Thyroid gland (tissue), 4 donors: ENCODE data around the gene TAGLN. TPM values are rescaled to one million over a fixed set of nuclear protein-coding genes. Genes with fewer than 3 reads are reported as not detected.

Source experiments
- DNase-seq, 2 donors: peaks; one replicate each; pipeline ENCODE4 v3.0.0-alpha.2; 2019
- H3K27ac ChIP-seq, 3 donors: fragments of 200-600 bp; sonication (generic); 1 replicate in 2 of 3; 2 replicates in 1 of 3; pipeline ENCODE4 v1.5.1; 2016 to 2019; ENCODE audit warnings: mild to moderate bottlenecking in 1 of 3, moderate library complexity in 1 of 3
- H3K27me3 ChIP-seq: fragments of 200-600 bp; sonication (generic); one replicate; pipeline ENCODE4 v1.5.1; 2019
- H3K36me3 ChIP-seq, 2 donors: fragments of 200-600 bp; sonication (generic); one replicate each; pipeline ENCODE4 v1.5.1; 2016 to 2019
- H3K4me1 ChIP-seq, 2 donors: fragments of 200-600 bp; sonication (generic); one replicate each; pipeline ENCODE4 v1.5.1; 2017 to 2019
- H3K4me3 ChIP-seq, 3 donors: fragments of 200-600 bp; sonication (generic); replicated peaks in 1 of 3; 1 replicate in 2 of 3; 2 replicates in 1 of 3; pipeline ENCODE4 v1.5.1; 2016; ENCODE audit warnings: mild to moderate bottlenecking in 1 of 3
- H3K9me3 ChIP-seq: fragments of 200-600 bp; sonication (generic); one replicate; pipeline ENCODE4 v1.5.1; 2017
- POLR2A ChIP-seq, 2 donors: fragments of 450-650 bp; IDR thresholded peaks; one replicate each; pipeline ENCODE4 v1.6.1; 2017; ENCODE audit warnings: antibody characterized with exemption in 2 of 2, mild to moderate bottlenecking in 2 of 2, moderate library complexity in 1 of 2
- WGBS, 2 donors: methylation state at CpG; one replicate each; pipeline ENCODE4 v1.1.5; 2017; 5-methylcytosine and 5-hydroxymethylcytosine counted together
- intact Hi-C: fragments of 100-400 bp; cut with DNase I; formaldehyde crosslinking; loops from one replicate; pipeline ENCODE4 v1.15.1; 2023
- total RNA-seq, 4 donors: library from RNA; depleted of rRNA; stranded (reverse); fragments of >200 nt; gene quantifications; one replicate each; pipeline ENCODE4 v1.2.3, GENCODE V29; 2016
- TF ChIP-seq, protein P1 (sequence below), 6 experiments: fragments of 200-600 bp in 3 of 6; fragments of 450-650 bp in 3 of 6; sonication (generic) in 3 of 6; IDR thresholded peaks; one replicate each; pipeline ENCODE4 v1.5.1; 2016 to 2019; ENCODE audit warnings: antibody characterized with exemption in 6 of 6, mild to moderate bottlenecking in 2 of 6, inconsistent platforms in 1 of 6, moderate library complexity in 1 of 6

TAGLN gene
- total RNA-seq, 4 donors from 2014 or later: 155 to 407 (median 229) TPM

GRCh38 chr11:117210620-117211019, 11.4 kb downstream of the TAGLN start:
- H3K4me3 ChIP-seq: no peak overlapping the region
- intact Hi-C loops: no loop called here
- H3K36me3 ChIP-seq: peaks cover 8 to 13% of the 10 kb centered on the region in 2 donors
- 98 to 100% methylated on average over 3 of the region's 3 CpGs for WGBS, 2 donors
- H3K9me3 ChIP-seq: no peaks in the 10 kb centered on the region
- no peak overlapping the region for H3K27ac ChIP-seq
- no peak for DNase-seq
- no peaks in the 10 kb centered on the region for H3K27me3 ChIP-seq
- TF ChIP-seq, protein P1, sequence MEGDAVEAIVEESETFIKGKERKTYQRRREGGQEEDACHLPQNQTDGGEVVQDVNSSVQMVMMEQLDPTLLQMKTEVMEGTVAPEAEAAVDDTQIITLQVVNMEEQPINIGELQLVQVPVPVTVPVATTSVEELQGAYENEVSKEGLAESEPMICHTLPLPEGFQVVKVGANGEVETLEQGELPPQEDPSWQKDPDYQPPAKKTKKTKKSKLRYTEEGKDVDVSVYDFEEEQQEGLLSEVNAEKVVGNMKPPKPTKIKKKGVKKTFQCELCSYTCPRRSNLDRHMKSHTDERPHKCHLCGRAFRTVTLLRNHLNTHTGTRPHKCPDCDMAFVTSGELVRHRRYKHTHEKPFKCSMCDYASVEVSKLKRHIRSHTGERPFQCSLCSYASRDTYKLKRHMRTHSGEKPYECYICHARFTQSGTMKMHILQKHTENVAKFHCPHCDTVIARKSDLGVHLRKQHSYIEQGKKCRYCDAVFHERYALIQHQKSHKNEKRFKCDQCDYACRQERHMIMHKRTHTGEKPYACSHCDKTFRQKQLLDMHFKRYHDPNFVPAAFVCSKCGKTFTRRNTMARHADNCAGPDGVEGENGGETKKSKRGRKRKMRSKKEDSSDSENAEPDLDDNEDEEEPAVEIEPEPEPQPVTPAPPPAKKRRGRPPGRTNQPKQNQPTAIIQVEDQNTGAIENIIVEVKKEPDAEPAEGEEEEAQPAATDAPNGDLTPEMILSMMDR (IDR thresholded peaks at IDR 0.05): no peak
- no peak for TF ChIP-seq POLR2A (IDR thresholded peaks at IDR 0.05)
- H3K4me1 ChIP-seq: no peaks in the 10 kb centered on the region

- intact Hi-C loops: no loop called here
- Histone ChIP-seq H3K27me3 (no peaks in the 10 kb centered on the region), H3K4me3 (no peak overlapping the region), H3K9me3 (no peaks in the 10 kb centered on the region), H3K4me1 (no peaks in the 10 kb centered on the region), H3K36me3 (peaks cover 13 to 31% of the 10 kb centered on the region in 2 donors), H3K27ac (no peak overlapping the region)
- 96 to 97% methylated on average over 11 of the region's 11 CpGs for WGBS, 2 donors
- TF ChIP-seq POLR2A (IDR thresholded peaks at IDR 0.05): no peak
- TF ChIP-seq, protein P1 (IDR thresholded peaks at IDR 0.05): no peak
- no peak for DNase-seq
Observed at GRCh38 chr11:117212697-117213355, 13.7 kb downstream of the TAGLN start.

- Histone ChIP-seq H3K9me3 (no peaks in the 10 kb centered on the region), H3K27me3 (no peaks in the 10 kb centered on the region), H3K4me3 (no peak overlapping the region), H3K4me1 (peaks cover 0 to 8% of the 10 kb centered on the region in 2 donors), H3K27ac (no peak overlapping the region), H3K36me3 (peaks cover 20 to 43% of the 10 kb centered on the region in 2 donors)
- intact Hi-C loops: no loop called here
- no peak for DNase-seq
- TF ChIP-seq POLR2A (IDR thresholded peaks at IDR 0.05): no peak
- TF ChIP-seq, protein P1 (IDR thresholded peaks at IDR 0.05): no peak
- WGBS, 2 donors: 81 to 82% methylated on average over 7 of the region's 7 CpGs
Observed at GRCh38 chr11:117214404-117215110, 15.4 kb downstream of the TAGLN start.

- intact Hi-C loops: no loop called here
- WGBS, 2 donors: 72 to 84% methylated on average over 11 of the region's 11 CpGs
- no peaks in the 10 kb centered on the region for H3K9me3 ChIP-seq
- DNase-seq: no peak
- H3K4me3 ChIP-seq: no peak overlapping the region
- TF ChIP-seq, protein P1 (IDR thresholded peaks at IDR 0.05): no peak
- TF ChIP-seq POLR2A (IDR thresholded peaks at IDR 0.05): no peak
- H3K27ac ChIP-seq: peak overlapping the region; percentile 36 to 69 (median 63)
- peaks cover 10 to 37% of the 10 kb centered on the region in 2 donors for H3K4me1 ChIP-seq
- no peaks in the 10 kb centered on the region for H3K27me3 ChIP-seq
- H3K36me3 ChIP-seq: peaks cover 22 to 43% of the 10 kb centered on the region in 2 donors
Observed at GRCh38 chr11:117217141-117218084, 18.2 kb downstream of the TAGLN start.
